ENCODE results near the gene MT1E. TPM values are rescaled to one million over a fixed set of nuclear protein-coding genes. Genes with fewer than 3 reads are reported as not detected.

Gene MT1E
- total and polyA plus RNA-seq, 2 donors (not counting 1 experiment from before 2014, with no cell fraction given), result 3.1 TPM; not detected in 1

GRCh38 chr16:56639045-56639444, 13.5 kb downstream of the MT1E start:
- no peak overlapping the region for H3K4me2 ChIP-seq (replicated peaks; ENCODE audit: low read depth, low read length, poor library complexity, severe bottlenecking)
- no peaks in the 10 kb centered on the region for H3K36me3 ChIP-seq (replicated peaks in 1 of 2; ENCODE audit: control extremely low read depth in 1 of 2, control insufficient read depth in 1 of 2, extremely low read depth in 1 of 2, insufficient read depth in 2 of 2, low read length in 1 of 2)
- H3K9me3 Mint-ChIP-seq (ENCODE audit: insufficient read depth), result no peaks in the 10 kb centered on the region
- intact Hi-C loops (cut with micrococcal nuclease), result loop anchor here (10.0 kb wide), 1 partner anchor 46 kb away; the partner anchor contains the start of gene MT1X
- ChIA-PET POLR2A (interaction anchor here (0.6 kb wide), 1 partner anchor 449 kb away, joined by 3 read pairs; no protein-coding TSS in a partner anchor), CTCF (no interaction called here)
- H2AFZ ChIP-seq (ENCODE audit: insufficient read depth, low read depth, low read length, poor library complexity, severe bottlenecking), result no peak overlapping the region
- no peak for ATAC-seq (ENCODE audit: low read depth)
- H3K9ac ChIP-seq (ENCODE audit: low read length), result no peak overlapping the region
- peaks cover 0 to 72% (median 31%) of the 10 kb centered on the region in 4 experiments for H3K27me3 ChIP-seq (replicated peaks in 1 of 4; ENCODE audit: control extremely low read depth in 1 of 4, control insufficient read depth in 3 of 4, insufficient read depth in 4 of 4, low read length in 3 of 4)
- H3K27ac Mint-ChIP-seq, result no peak overlapping the region
- no peaks in the 10 kb centered on the region for H3K79me2 ChIP-seq (ENCODE audit: control insufficient read depth, insufficient read depth, low read length)
- H3K27ac ChIP-seq (ENCODE audit: low read length in 2 of 2), result no peak overlapping the region
- no peak for DNase-seq
- no peak for TF ChIP-seq EZH2 (IDR thresholded peaks at IDR 0.05; ENCODE audit: borderline replicate concordance, insufficient read depth, low read depth, low read length, poor library complexity, severe bottlenecking)
- no peak for TF ChIP-seq CTCF (IDR thresholded peaks at IDR 0.05)
- H3K4me3 Mint-ChIP-seq, result no peak overlapping the region
- no peaks in the 10 kb centered on the region for H4K20me1 ChIP-seq (ENCODE audit: control insufficient read depth, insufficient read depth, low read length, poor library complexity, severe bottlenecking)
- no peak overlapping the region for H3K4me3 ChIP-seq (ENCODE audit: control extremely low read depth in 1 of 5, extremely low read depth in 1 of 5, insufficient read depth in 1 of 5, low read depth in 2 of 5, low read length in 4 of 5)
- H3K4me1 Mint-ChIP-seq, result peaks cover 31% of the 10 kb centered on the region
- WGBS (ENCODE audit: insufficient coverage), result no CpG with 5 or more reads among the region's 1 CpG
- peaks cover 0 to 7% (median 0%) of the 10 kb centered on the region in 3 donors for H3K9me3 ChIP-seq (ENCODE audit: control extremely low read depth in 1 of 3, control insufficient read depth in 2 of 3, insufficient read depth in 1 of 3, low read length in 2 of 3)
- H3K4me1 ChIP-seq (ENCODE audit: control insufficient read depth in 2 of 2, insufficient read depth in 2 of 2, low read length in 2 of 2), result peaks cover 27 to 41% of the 10 kb centered on the region in 2 donors
- H3K27me3 Mint-ChIP-seq, result peaks cover 74% of the 10 kb centered on the region

- H3K79me2 ChIP-seq (ENCODE audit: control insufficient read depth, insufficient read depth, low read length), result no peaks in the 10 kb centered on the region
- Mint-ChIP-seq H3K4me3 (no peak overlapping the region), H3K27me3 (peaks cover 74% of the 10 kb centered on the region), H3K27ac (no peak overlapping the region), H3K4me1 (peaks cover 29% of the 10 kb centered on the region), H3K9me3 (ENCODE audit: insufficient read depth) (no peaks in the 10 kb centered on the region)
- no peak overlapping the region for H3K27ac ChIP-seq (ENCODE audit: low read length in 2 of 2)
- no peak for ATAC-seq (ENCODE audit: low read depth)
- H3K9me3 ChIP-seq (ENCODE audit: control extremely low read depth in 1 of 3, control insufficient read depth in 2 of 3, insufficient read depth in 1 of 3, low read length in 2 of 3), result peaks cover 0 to 4% (median 0%) of the 10 kb centered on the region in 3 donors
- WGBS (ENCODE audit: insufficient coverage), result no CpG with 5 or more reads among the region's 1 CpG
- no peak overlapping the region for H3K4me3 ChIP-seq (ENCODE audit: control extremely low read depth in 1 of 5, extremely low read depth in 1 of 5, insufficient read depth in 1 of 5, low read depth in 2 of 5, low read length in 4 of 5)
- H4K20me1 ChIP-seq (ENCODE audit: control insufficient read depth, insufficient read depth, low read length, poor library complexity, severe bottlenecking), result no peaks in the 10 kb centered on the region
- no peaks in the 10 kb centered on the region for H3K36me3 ChIP-seq (replicated peaks in 1 of 2; ENCODE audit: control extremely low read depth in 1 of 2, control insufficient read depth in 1 of 2, extremely low read depth in 1 of 2, insufficient read depth in 2 of 2, low read length in 1 of 2)
- no peak overlapping the region for H3K4me2 ChIP-seq (replicated peaks; ENCODE audit: low read depth, low read length, poor library complexity, severe bottlenecking)
- peaks cover 0 to 71% (median 24%) of the 10 kb centered on the region in 4 experiments for H3K27me3 ChIP-seq (replicated peaks in 1 of 4; ENCODE audit: control extremely low read depth in 1 of 4, control insufficient read depth in 3 of 4, insufficient read depth in 4 of 4, low read length in 3 of 4)
- TF ChIP-seq EZH2 (IDR thresholded peaks at IDR 0.05; ENCODE audit: borderline replicate concordance, insufficient read depth, low read depth, low read length, poor library complexity, severe bottlenecking), result no peak
- TF ChIP-seq CTCF (IDR thresholded peaks at IDR 0.05), result no peak
- H2AFZ ChIP-seq (ENCODE audit: insufficient read depth, low read depth, low read length, poor library complexity, severe bottlenecking), result no peak overlapping the region
- ChIA-PET CTCF (no interaction called here), POLR2A (no interaction called here)
- H3K9ac ChIP-seq (ENCODE audit: low read length), result no peak overlapping the region
- DNase-seq, result no peak
- H3K4me1 ChIP-seq (ENCODE audit: control insufficient read depth in 2 of 2, insufficient read depth in 2 of 2, low read length in 2 of 2), result peaks cover 21 to 37% of the 10 kb centered on the region in 2 donors
- intact Hi-C loops (cut with micrococcal nuclease), result no loop called here
These were observed 14.5 kb downstream of the MT1E start for GRCh38 chr16:56640076-56640475.
